ENCODE results near the gene RSKR.
"Not testable (repeated sequence)": the region's sequence is repeated elsewhere in the genome, so short reads cannot be mapped to it uniquely, and the experiment has no call there.

The RSKR gene

DNA sequence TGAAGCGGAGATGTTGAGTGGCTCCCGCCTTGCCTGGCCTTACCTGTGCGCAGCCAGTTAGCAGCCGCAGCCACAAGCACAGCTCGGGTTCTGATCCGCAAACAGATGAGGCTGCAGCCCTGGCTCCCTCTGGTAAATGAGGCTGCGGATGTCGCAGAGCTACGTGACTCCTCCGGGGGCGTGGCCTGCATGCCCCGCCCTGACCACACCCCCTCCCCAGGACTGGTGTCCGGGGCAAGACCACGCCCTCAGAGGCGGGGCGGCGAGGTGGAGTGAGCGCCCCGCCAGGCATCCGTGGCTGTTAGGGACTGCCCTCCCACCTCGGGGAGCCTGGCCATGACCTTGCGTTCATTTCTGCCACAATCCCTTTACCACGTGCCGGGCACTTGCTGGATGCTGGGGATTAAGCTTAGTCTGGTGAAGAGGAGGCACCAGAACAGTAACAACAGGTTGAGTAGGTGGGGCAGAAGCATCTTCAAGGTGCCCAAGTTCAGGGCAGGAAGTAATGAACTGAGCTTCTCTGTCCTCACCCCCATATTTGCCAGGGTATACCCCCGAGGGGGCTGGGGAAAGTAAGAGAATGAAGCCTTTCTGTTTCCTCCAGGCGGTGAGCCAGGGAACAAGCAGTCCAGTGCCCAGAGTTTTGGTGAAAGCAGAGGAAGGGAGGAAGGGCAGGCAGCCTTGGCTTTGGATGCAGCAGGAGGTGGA is 37.1 kb downstream of the RSKR start, which contains the start of gene ALDOC:
Gene ALDOC (minus strand): TSS at position 138 of the 708 bp plus-strand sequence. CDS start 1,363 bp downstream, outside the sequence.
- DNase-seq: peak; percentile 97

DNA sequence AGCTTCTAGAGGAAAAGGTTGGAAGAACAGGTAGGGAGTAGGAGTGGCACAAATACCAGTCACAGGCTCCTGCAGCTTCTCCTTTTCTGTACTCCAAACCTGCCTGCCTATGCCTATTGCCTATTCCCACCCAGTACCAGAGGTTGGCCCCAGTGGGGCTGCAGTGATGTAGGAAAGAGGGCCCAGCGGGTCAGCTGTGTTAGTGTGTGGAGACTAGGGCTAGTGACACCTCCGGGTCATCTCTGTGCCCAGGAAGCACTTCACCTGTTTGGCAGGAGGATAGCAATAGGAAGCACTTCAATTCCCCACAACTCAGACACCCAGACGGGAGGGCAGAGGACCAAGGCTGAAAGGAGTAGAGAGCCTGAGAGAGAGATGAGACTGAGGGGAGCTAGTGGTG is 38.0 kb downstream of the RSKR start:
- not testable (repeated sequence) for DNase-seq

DNA sequence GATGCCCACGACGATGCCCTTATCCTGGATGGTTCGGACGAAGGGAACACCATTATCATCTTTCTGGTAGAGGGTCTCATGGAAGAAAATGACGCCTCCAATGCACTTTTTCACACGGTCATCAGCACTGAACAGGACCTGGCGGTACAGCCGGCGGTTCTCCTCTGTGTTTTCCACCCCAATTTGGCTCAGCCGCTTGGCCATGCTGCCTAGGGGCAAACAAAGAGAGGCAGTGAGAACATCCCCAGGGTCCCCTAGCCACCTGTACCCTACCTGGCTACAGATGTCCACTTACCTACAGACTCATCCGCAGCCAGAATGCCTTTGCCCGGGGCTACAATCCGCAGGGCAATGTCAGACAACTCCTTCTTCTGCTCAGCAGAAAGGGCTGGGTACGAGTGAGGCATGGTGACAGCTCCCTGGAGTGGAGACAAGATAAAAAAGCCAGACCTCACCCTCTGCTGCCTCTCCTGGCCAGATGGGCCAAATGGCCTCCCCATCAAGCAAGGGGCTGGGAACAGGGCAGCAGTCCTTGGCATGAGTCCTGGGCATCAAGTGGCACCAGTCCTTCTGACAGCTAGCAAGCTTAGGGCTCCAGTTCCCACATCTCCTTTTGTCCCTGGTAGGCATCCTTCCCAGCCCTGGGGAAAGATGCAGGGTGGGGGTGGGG is 38.7 kb downstream of the RSKR start:
- no peak for DNase-seq

DNA sequence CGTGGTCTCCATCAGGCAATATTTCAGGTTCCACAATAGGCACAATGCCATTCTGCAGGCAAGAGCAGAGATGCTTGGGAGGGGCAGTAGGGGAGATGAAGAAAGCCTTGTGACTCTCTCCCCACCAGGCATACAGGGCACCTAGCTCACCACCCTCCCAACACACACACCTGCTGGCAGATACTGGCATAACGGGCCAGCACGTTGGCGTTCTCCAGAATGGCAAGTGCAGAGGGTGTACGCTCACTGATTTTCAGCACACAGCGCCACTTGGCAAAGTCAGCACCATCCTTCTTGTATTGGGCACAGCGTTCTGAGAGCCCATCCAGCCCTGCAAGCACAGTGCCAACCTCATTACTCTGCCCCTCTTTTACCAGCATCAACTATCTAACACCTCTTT is 39.5 kb downstream of the RSKR start:
- DNase-seq: peak; percentile 17

DNA sequence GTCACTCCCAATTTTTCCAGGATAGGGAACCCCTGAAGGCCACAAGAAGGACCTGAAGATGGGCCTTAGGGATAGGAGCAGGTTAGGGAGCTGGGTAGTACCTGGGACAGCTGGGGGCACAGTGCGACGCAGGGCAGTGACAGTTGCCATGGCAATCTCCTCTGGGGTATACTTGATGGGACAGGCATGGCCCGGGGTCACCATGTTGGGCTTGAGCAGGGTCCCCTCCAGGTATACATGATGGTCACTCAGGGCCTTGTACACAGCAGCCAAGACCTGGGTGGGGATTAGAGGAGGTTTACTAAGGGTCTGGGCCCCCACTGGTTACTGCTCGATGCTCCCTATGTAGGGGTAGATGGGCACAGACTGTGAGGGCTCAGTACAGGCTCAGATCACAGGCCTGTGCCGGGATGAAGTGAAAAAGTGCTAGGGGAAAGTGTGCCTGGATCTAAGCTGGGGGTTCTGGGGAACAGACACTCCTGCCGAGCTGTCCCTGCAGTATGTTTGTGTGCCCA is 40.0 kb downstream of the RSKR start:
- no peak for DNase-seq

DNA sequence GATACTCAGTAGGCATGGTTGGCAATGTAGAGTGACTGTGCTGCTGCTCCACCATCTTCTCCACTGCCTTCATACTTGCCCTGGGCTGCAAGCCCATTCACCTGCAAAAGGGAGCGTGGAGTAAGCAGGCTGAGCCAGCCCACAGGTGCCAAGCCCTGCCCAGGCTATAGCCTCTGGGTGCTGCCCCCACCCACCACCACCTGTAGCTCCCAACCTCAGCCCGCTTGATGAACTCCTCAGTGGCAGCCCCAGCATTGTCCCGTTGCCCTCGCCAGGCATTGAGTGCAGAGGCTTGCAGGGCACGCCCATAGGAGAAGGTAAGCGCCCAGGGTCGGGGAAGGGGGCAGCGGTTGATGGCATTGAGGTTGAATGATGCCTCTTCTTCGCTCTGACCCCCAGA is 40.5 kb downstream of the RSKR start:
- no peak for DNase-seq

DNA sequence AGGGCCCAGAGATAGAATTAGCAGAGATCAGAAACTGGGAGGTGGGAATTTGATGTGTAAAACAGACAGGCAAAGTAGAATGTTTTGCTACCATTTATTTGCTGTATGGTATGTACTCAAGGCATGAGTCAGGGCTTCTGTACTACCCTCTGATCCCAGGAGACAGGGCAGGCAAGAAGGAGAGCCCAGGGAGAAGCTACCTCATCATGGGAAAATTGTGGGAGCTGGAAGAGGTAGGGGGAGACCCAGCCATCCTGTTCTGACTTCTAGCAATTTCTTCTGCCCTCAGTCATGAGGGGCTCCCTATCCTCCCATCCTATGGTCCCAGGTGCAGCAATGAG is 41.0 kb downstream of the RSKR start:
- no peak for DNase-seq

DNA sequence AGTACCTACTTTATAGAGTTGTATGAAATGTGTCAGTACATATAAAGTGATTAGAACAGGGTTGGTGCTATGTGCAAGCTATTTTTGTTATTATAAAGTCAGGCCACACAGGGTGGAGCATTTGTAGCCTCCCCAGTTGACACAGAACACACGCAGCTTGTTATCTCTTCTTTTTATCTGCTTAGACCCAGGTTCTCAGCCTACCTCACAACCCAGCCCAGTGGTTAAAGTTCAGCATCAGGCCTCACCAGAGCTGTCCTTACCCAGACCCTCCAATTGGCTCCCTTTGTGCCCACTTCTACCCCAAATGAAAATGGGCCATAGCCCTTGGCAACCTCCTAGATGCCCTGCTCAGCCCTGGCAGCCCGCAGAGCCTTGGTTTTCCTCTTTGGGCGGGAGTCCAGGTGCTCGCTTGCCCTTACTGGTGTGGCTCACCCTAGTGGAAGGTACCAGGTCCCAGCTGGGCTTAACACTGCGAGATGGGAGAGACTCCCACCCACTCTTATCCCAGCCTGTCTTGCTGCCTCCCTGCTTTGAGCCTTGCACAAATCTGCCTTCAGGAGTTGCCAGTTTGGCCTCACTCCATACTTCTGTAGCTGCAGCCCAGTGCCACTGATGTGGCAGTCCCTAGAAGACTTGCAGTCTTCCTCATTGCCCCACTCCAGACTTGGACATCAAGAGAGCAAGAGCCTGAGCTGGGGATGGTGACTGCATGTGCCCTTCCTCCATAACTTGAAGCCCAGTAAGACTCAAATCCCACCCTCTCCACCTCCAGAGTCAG is 41.5 kb downstream of the RSKR start:
- DNase-seq: no peak

DNA sequence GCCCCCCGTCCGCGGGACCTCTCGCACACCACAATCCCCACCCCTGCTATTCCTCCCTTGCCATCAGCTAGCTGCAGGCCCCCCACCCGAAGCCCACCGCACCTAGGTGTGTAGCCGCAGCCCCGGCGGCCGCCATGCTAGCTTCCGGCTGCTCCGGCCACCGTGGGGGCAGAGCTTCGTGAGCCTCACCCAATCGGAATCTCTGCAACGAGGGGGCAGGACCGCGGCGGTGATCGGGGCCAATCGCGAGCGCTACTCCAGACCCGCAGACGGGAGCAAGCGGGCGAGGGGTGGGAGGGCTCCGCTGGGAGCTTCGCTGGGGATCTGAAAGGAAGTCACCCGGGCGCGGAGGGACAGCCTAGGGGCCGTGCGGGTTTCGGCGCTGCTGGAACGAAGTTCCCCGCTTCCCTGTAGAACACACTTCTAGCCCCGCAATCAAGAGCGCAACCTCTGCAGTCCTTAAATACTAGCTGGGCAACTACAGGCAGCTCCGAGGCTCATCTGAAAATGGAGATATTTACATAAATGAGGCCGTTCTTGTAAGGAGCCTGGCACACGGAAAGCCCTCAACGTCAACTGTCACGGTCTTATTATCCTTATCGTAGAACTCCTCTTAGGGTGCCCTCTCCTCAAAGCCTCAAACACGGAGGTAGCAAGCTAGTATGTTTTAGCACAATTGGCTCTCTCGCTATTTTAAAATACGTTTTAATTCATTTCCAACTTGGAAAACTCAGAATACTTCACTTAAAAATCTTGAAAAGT is 42.4 kb downstream of the RSKR start, which contains the start of gene PIGS:
Gene PIGS (minus strand): TSS at position 164 of the 762 bp plus-strand sequence. CDS start 28 bp downstream, at position 136.
- peak; percentile 93 for DNase-seq

DNA sequence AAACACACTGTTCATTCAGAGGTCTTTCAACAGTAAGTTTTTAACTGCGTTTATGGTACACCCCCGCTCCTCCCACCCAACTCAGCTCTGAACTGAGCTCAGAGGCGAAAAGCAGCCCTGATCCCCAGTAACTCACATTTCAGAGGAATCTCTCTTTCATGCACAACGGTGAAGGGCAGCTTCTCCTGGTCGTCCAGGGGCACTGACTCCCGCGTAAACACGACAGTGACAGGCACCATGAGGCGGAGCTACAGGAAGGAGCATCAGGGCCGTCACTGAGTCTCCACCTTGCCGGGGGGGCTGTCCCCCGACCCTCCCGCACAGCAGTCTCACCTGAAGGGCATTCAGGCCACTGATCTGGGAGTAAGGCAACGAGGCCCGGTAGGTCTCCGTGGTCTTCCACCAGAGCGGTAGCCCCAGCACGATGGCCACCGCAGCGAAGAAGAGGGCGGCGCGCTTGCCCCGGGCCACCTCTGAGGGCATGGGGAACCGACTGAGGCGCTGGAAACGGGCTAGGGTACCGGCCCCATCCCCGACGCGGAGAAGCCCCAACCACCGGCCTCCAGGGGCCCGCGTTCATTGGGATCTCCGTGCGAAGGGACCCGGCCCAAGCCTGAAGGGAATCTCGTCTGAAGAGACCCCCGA is 43.1 kb downstream of the RSKR start:
- DNase-seq: peak; percentile 46

DNA sequence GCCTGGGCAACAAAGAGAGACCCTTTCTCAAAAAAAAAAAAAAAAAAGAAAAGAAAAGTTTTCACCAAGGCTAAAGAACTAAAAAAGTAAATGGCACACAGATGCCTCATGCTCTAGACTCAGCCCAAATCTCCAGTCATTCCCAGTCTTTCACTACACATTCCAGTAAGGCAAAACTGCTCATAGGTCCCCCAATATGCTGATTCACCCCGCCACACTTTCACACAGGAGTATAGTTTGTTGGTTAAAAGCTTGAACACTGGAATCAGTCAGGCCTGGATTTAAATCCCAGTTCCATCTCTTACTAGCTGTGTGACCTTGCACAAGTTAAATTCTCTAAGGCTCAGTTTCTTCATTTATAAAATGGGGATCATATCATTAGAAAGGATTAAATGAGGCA is 44.5 kb downstream of the RSKR start:
- DNase-seq: no peak

DNA sequence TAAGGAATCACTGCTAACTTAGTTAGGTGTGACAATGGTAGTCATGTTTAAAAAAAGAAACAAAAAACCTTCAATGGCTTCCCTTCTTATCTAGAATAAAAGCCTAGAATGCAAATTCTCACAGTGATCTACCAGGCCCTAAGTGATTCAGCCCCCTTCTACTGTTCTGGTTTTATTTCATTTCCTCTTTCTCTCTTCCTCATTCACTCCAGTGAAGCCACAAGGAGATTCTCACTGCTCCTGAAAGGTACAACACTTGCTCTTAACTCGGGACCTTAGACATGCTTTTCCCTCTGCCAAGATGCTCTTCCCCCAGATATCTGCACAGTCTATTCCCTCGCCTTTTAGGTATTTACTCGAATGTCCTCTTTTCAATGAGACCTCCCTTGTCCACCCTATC is 46.4 kb downstream of the RSKR start:
- no peak for DNase-seq

DNA sequence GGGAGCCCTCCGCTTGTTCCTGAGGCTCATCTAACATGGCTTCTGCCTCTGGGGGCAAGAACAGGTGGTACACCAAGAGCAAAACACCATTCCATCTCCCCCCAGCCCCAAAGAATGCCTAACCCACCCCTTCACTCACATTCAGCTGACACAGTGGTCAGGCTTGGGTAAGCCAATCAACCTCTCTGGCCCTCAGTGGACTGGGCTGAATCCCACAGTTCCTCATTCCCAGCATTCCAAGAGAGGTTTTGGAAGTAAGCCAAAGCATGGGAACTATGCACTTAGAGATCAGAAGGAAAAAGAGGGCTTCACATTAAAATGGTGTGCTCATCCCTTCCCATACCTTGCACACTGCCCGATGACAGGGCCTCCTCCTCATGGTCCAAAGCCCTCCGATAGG is 50.5 kb downstream of the RSKR start:
- DNase-seq: no peak

Measured in stimulated activated CD4-positive, alpha-beta T cell treated with anti-CD3 and anti-CD28 coated beads, Interleukin-1b, Interleukin-23, amount 100 ng/mL, for 48 hours (primary cell).